IMR-90 (cell line): ENCODE results near the gene IGDCC3. TPM values are rescaled to one million over a fixed set of nuclear protein-coding genes. Genes with fewer than 3 reads are reported as not detected.

ENCODE experiments used
- ATAC-seq: fragments of 200-7000 bp; cut with Tn5 transposase; 2 replicates; pipeline ENCODE4 v1.9.1; 2020; ENCODE audit warnings: low read depth, mild to moderate bottlenecking, moderate library complexity
- BruUV-seq: library from RNA; stranded (reverse); fragments of 400-500 nt; replicated peaks from 2 replicates; lab custom pipeline; 2021; lab: Mats Ljungman, UMichigan
- CTCF ChIA-PET: fragments of 300-600 bp; formaldehyde crosslinking; extraction: SDS; loops from one replicate; lab custom pipeline; 2021; ENCODE audit warnings: antibody characterized with exemption; lab: Yijun Ruan, JAX
- POLR2A ChIA-PET: fragments of 300-600 bp; sonication (Branson Sonifier 250); formaldehyde crosslinking; loops from one replicate; lab custom pipeline; 2022; ENCODE audit warnings: antibody characterized with exemption; ENCODE audit not compliant: unreplicated experiment; lab: Charles Lee
- DNase-seq: peaks from one replicate; pipeline ENCODE4 v3.0.0; 2013
- H2AFZ ChIP-seq: replicated peaks from 2 replicates; pipeline ENCODE3; 2013; ENCODE audit warnings: low read length, mild to moderate bottlenecking; ENCODE audit not compliant: poor library complexity
- H2AK5ac ChIP-seq: 2 replicates; pipeline ENCODE4 v1.6.1; 2013; ENCODE audit warnings: low read depth, low read length, inconsistent platforms
- H2AK9ac ChIP-seq: replicated peaks from 2 replicates; pipeline ENCODE3; 2013; ENCODE audit warnings: mild to moderate bottlenecking, low read depth, low read length, moderate library complexity; ENCODE audit not compliant: poor library complexity
- H2BK120ac ChIP-seq: 2 replicates; pipeline ENCODE4 v1.6.1; 2013; ENCODE audit warnings: low read depth, low read length, inconsistent platforms
- H2BK15ac ChIP-seq: 3 replicates; pipeline ENCODE4 v1.6.1; 2013; ENCODE audit warnings: low read depth, low read length, inconsistent platforms
- H2BK20ac ChIP-seq: 2 replicates; pipeline ENCODE4 v1.6.1; 2013; ENCODE audit warnings: low read depth, mild to moderate bottlenecking, inconsistent platforms, low read length, moderate library complexity
- H2BK5ac ChIP-seq: 2 replicates; pipeline ENCODE4 v1.6.1; 2013; ENCODE audit warnings: mild to moderate bottlenecking, low read depth, low read length, inconsistent platforms; ENCODE audit not compliant: poor library complexity, severe bottlenecking
- H3K14ac ChIP-seq: replicated peaks from 2 replicates; pipeline ENCODE4 v1.6.1; 2013; ENCODE audit warnings: low read depth, low read length, inconsistent platforms
- H3K18ac ChIP-seq: 2 replicates; pipeline ENCODE4 v1.6.1; 2013; ENCODE audit warnings: low read depth, low read length, control low read depth
- H3K23ac ChIP-seq: 2 replicates; pipeline ENCODE4 v1.6.1; 2013; ENCODE audit warnings: low read depth, low read length, inconsistent platforms
- H3K27ac ChIP-seq: 2 replicates; pipeline ENCODE4 v1.5.1; 2013; ENCODE audit warnings: mild to moderate bottlenecking, control low read depth, low read length; ENCODE audit not compliant: insufficient read depth
- H3K27me3 ChIP-seq: 2 replicates; pipeline ENCODE4 v1.6.1; 2013; ENCODE audit warnings: low read length; ENCODE audit not compliant: control insufficient read depth, insufficient read depth
- H3K36me3 ChIP-seq: 2 replicates; pipeline ENCODE4 v1.6.1; 2013; ENCODE audit warnings: low read length, mixed read lengths; ENCODE audit not compliant: control insufficient read depth, insufficient read depth
- H3K4ac ChIP-seq: 2 replicates; pipeline ENCODE4 v1.6.1; 2013; ENCODE audit warnings: low read depth, low read length, inconsistent platforms
- H3K4me1 ChIP-seq: 2 replicates; pipeline ENCODE4 v1.6.1; 2013; ENCODE audit warnings: low read length, mixed read lengths; ENCODE audit not compliant: control insufficient read depth, insufficient read depth
- H3K4me2 ChIP-seq: 2 replicates; pipeline ENCODE4 v1.6.1; 2013; ENCODE audit warnings: low read depth, mild to moderate bottlenecking, control low read depth, low read length, moderate library complexity
- H3K4me3 ChIP-seq: 2 replicates; pipeline ENCODE4 v1.5.1; 2013; ENCODE audit warnings: low read depth, mild to moderate bottlenecking, control low read depth, low read length, moderate library complexity; ENCODE audit not compliant: insufficient read depth
- H3K56ac ChIP-seq: 2 replicates; pipeline ENCODE4 v1.6.1; 2013; ENCODE audit warnings: low read length, inconsistent platforms; ENCODE audit not compliant: insufficient read depth; ENCODE audit errors: extremely low read depth
- H3K79me1 ChIP-seq, 2 experiments: 2 replicates each; pipeline ENCODE4 v1.6.1; 2013; ENCODE audit warnings: low read length in 2 of 2, inconsistent platforms in 1 of 2, low read depth in 1 of 2
- H3K9ac ChIP-seq: 2 replicates; pipeline ENCODE4 v1.6.1; 2013; ENCODE audit warnings: low read depth, low read length, control low read depth
- H3K9me1 ChIP-seq: 2 replicates; pipeline ENCODE4 v1.6.1; 2013; ENCODE audit warnings: low read length, inconsistent platforms; ENCODE audit not compliant: insufficient read depth
- H3K9me3 ChIP-seq: 2 replicates; pipeline ENCODE4 v1.6.1; 2013; ENCODE audit warnings: low read length; ENCODE audit not compliant: control insufficient read depth, insufficient read depth
- H4K20me1 ChIP-seq: 2 replicates; pipeline ENCODE4 v1.6.1; 2013; ENCODE audit warnings: low read length, inconsistent platforms; ENCODE audit not compliant: insufficient read depth
- H4K5ac ChIP-seq: 2 replicates; pipeline ENCODE4 v1.6.1; 2013; ENCODE audit warnings: mild to moderate bottlenecking, low read depth, low read length, control low read depth
- H4K8ac ChIP-seq, 2 experiments: 2 replicates each; pipeline ENCODE4 v1.6.1; 2013; ENCODE audit warnings: low read depth in 2 of 2, low read length in 2 of 2, control low read depth in 1 of 2, inconsistent platforms in 1 of 2
- H4K91ac ChIP-seq: 2 replicates; pipeline ENCODE4 v1.6.1; 2013; ENCODE audit warnings: low read depth, low read length, inconsistent platforms; ENCODE audit not compliant: insufficient read depth
- BHLHE40 ChIP-seq: fragments of 150-350 bp; IDR thresholded peaks from 2 replicates; pipeline ENCODE4 v1.6.1; 2016; ENCODE audit warnings: mild to moderate bottlenecking, low read depth, low read length
- CEBPB ChIP-seq: IDR thresholded peaks from 2 replicates; pipeline ENCODE4 v1.6.1; 2012; ENCODE audit warnings: low read depth, low read length, improper control_type of control experiment
- CHD1 ChIP-seq: IDR thresholded peaks from 2 replicates; pipeline ENCODE4 v1.6.1; 2012; ENCODE audit warnings: low read depth, low read length, improper control_type of control experiment
- FOS ChIP-seq: fragments of 150-350 bp; IDR thresholded peaks from 2 replicates; pipeline ENCODE4 v1.6.1; 2016; ENCODE audit warnings: low read depth, low read length
- MAFK ChIP-seq: IDR thresholded peaks from 2 replicates; pipeline ENCODE4 v1.6.1; 2012; ENCODE audit warnings: low read depth, low read length, improper control_type of control experiment
- MAZ ChIP-seq: IDR thresholded peaks from 2 replicates; pipeline ENCODE4 v1.6.1; 2012; ENCODE audit warnings: low read depth, mild to moderate bottlenecking, low read length, improper control_type of control experiment, moderate library complexity, borderline replicate concordance
- NFE2L2 ChIP-seq: fragments of 150-350 bp; IDR thresholded peaks from 2 replicates; pipeline ENCODE4 v1.6.1; 2016; ENCODE audit warnings: low read depth, mild to moderate bottlenecking, low read length
- POLR2A ChIP-seq: IDR thresholded peaks from 2 replicates; pipeline ENCODE4 v1.6.1; 2012; ENCODE audit warnings: mild to moderate bottlenecking, low read depth, low read length
- RAD21 ChIP-seq: IDR thresholded peaks from 2 replicates; pipeline ENCODE4 v1.6.1; 2012; ENCODE audit warnings: low read length, improper control_type of control experiment
- RCOR1 ChIP-seq: IDR thresholded peaks from 2 replicates; pipeline ENCODE4 v1.6.1; 2012; ENCODE audit warnings: mild to moderate bottlenecking, low read length, improper control_type of control experiment; ENCODE audit not compliant: insufficient replicate concordance
- RFX5 ChIP-seq: IDR thresholded peaks from 2 replicates; pipeline ENCODE4 v1.8.0; 2012; ENCODE audit warnings: low read depth, mild to moderate bottlenecking, low read length, moderate library complexity
- WGBS, 2 experiments: methylation state at CpG; one replicate each; pipeline versions ENCODE4 v1.1.5 to v1.1.7; 2013; ENCODE audit warnings: missing lambda C conversion rate in 2 of 2; ENCODE audit not compliant: insufficient read length in 1 of 2; ENCODE audit errors: extremely low coverage in 2 of 2; 5-methylcytosine and 5-hydroxymethylcytosine counted together
- dilution Hi-C: fragments of 300-500 bp; cut with HindIII; formaldehyde crosslinking; loops from one replicate; pipeline ENCODE4 v1.14.3; 2018; ENCODE audit warnings: low sequenced_read_pairs; ENCODE audit not compliant: unreplicated experiment
- in situ Hi-C: fragments of 300-500 bp; cut with MboI; formaldehyde crosslinking; loops from 3 replicates; pipeline ENCODE4 v1.14.3; 2019; ENCODE audit warnings: low sequenced_read_pairs, inconsistent platforms, mixed read lengths
- intact Hi-C: fragments of 100-400 bp; cut with micrococcal nuclease; formaldehyde crosslinking; loops from 2 replicates; pipeline ENCODE4 v1.10.0; 2022
- polyA plus RNA-seq, 3 experiments: library from polyadenylated mRNA; depleted of rRNA; stranded (reverse); fragments of >200 nt; gene quantifications; 2 replicates each; pipeline ENCODE4 v1.2.3, GENCODE V29; 2012; ENCODE audit warnings: low replicate concordance in 1 of 3
- total RNA-seq: library from RNA; depleted of rRNA; stranded (reverse); fragments of >200 nt; gene quantifications from 2 replicates; pipeline ENCODE4 v1.2.3, GENCODE V29; 2012
- TF ChIP-seq, protein P1 (sequence below): fragments of 150-350 bp; IDR thresholded peaks from 2 replicates; pipeline ENCODE4 v1.6.1; 2017; ENCODE audit warnings: mild to moderate bottlenecking, antibody characterized with exemption, low read length, low read depth

Gene IGDCC3
- total and polyA plus RNA-seq, 2 of the 4 experiments (the other 2 are of a cell fraction) = 0.18 to 0.19 TPM

DNA sequence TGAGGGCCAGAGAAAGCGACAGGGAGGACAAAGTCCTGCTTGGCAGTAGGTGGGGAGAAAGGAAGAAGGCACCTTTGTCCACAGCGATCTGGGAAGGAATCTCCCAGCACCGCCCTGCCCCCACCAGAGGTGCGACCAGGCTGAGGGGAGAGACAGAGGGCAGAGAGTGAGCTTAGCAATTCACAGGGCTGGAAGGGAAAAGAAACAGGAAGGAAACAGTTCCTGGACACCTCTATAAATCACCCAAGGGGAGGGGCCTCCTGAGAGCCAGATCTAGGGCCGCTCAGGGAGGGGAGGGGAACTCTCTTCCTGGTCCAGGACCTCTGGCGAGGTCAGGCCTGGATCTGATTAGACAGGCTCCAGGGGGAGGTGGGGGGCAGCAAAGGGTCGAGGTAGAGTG lies 37.9 kb downstream of the IGDCC3 start:
- H3K9ac ChIP-seq = no peak overlapping the region
- POLR2A ChIA-PET = no interaction called here
- H3K4me1 ChIP-seq = no peaks in the 10 kb centered on the region
- no peaks in the 10 kb centered on the region for H3K36me3 ChIP-seq
- H2BK5ac ChIP-seq = no peak overlapping the region
- H2BK120ac ChIP-seq = no peak overlapping the region
- no TSS peak for BruUV-seq
- ATAC-seq (no peak), DNase-seq (no peak)
- no peak overlapping the region for H3K23ac ChIP-seq
- no peak overlapping the region for H2AK9ac ChIP-seq
- no peak overlapping the region for H3K4me3 ChIP-seq
- H4K20me1 ChIP-seq = no peaks in the 10 kb centered on the region
- no peak overlapping the region for H3K27ac ChIP-seq
- no peak overlapping the region for H3K4me2 ChIP-seq
- no peaks in the 10 kb centered on the region; the same call in 1 of the 2 replicates for H3K9me1 ChIP-seq
- in situ Hi-C loops = no loop called here
- no peak overlapping the region; the same call in 1 of the 2 replicates for H2AK5ac ChIP-seq
- intact Hi-C loops = no loop called here
- no peak overlapping the region for H4K8ac ChIP-seq
- H2BK15ac ChIP-seq = no peak overlapping the region
- H3K79me1 ChIP-seq = no peaks in the 10 kb centered on the region
- H4K91ac ChIP-seq = no peak overlapping the region
- peak overlapping the region; percentile 65 for H2AFZ ChIP-seq
- H3K14ac ChIP-seq = no peak overlapping the region
- no peak overlapping the region for H3K56ac ChIP-seq
- H3K18ac ChIP-seq = no peak overlapping the region
- H3K27me3 ChIP-seq = peaks cover 75% of the 10 kb centered on the region
- CTCF ChIA-PET = no interaction called here
- dilution Hi-C loops = no loop called here
- TF ChIP-seq, protein P1, sequence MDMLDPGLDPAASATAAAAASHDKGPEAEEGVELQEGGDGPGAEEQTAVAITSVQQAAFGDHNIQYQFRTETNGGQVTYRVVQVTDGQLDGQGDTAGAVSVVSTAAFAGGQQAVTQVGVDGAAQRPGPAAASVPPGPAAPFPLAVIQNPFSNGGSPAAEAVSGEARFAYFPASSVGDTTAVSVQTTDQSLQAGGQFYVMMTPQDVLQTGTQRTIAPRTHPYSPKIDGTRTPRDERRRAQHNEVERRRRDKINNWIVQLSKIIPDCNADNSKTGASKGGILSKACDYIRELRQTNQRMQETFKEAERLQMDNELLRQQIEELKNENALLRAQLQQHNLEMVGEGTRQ = no peak
- TF ChIP-seq CEBPB = no peak
- TF ChIP-seq NFE2L2 = no peak
- TF ChIP-seq POLR2A = no peak
- TF ChIP-seq RFX5 = no peak
- TF ChIP-seq BHLHE40 = no peak
- no peak for TF ChIP-seq RCOR1
- no peak for TF ChIP-seq CHD1
- TF ChIP-seq MAFK = no peak
- TF ChIP-seq FOS = no peak
- TF ChIP-seq RAD21 = no peak
- TF ChIP-seq MAZ = no peak
- no peak overlapping the region for H2BK20ac ChIP-seq
- no peak overlapping the region for H3K4ac ChIP-seq
- no peaks in the 10 kb centered on the region for H3K9me3 ChIP-seq
- WGBS, 2 experiments = no CpG with 5 or more reads among the region's 7 CpGs
- no peak overlapping the region for H4K5ac ChIP-seq
